HFFc6 (cell line): Measurements from ENCODE around the gene OSBPL10. TPM values are rescaled to one million over a fixed set of nuclear protein-coding genes. Genes with fewer than 3 reads are reported as not detected.

Source experiments
- DNase-seq: peaks from one replicate; pipeline ENCODE4 v3.0.0-alpha.2; 2018
- H3K27ac Mint-ChIP-seq: 2 replicates; pipeline ENCODE4 v1.8.0; 2020; ENCODE audit warnings: mild to moderate bottlenecking, mixed read lengths
- H3K27me3 Mint-ChIP-seq: 2 replicates; pipeline ENCODE4 v1.8.0; 2021; ENCODE audit warnings: mild to moderate bottlenecking, moderate library complexity, mixed read lengths; ENCODE audit not compliant: insufficient read depth
- H3K36me3 Mint-ChIP-seq: 2 replicates; pipeline ENCODE4 v1.8.0; 2021; ENCODE audit warnings: low read depth, mixed read lengths
- H3K4me1 Mint-ChIP-seq: 2 replicates; pipeline ENCODE4 v1.8.0; 2020; ENCODE audit warnings: low read depth, mixed read lengths
- H3K4me3 Mint-ChIP-seq: 2 replicates; pipeline ENCODE4 v1.8.0; 2020; ENCODE audit warnings: mild to moderate bottlenecking, moderate library complexity, mixed read lengths
- H3K9me3 Mint-ChIP-seq: 2 replicates; pipeline ENCODE4 v1.8.0; 2020; ENCODE audit warnings: mild to moderate bottlenecking, mixed read lengths
- total RNA-seq, 6 experiments: library from RNA; stranded (reverse); fragmentation: NEBNext Ultra II Directional; extraction: Animal tissue kit (Norgen Biotek cat#: 25700); gene quantifications; 2 replicates in 1 of 6; 3 replicates in 5 of 6; pipeline ENCODE4 v1.2.3, GENCODE V29; 2021
- TF ChIP-seq, protein P1 (sequence below): fragments of 200-600 bp; sonication (generic); IDR thresholded peaks from 2 replicates; pipeline ENCODE4 v1.5.0; 2021; ENCODE audit warnings: antibody characterized with exemption, mild to moderate bottlenecking

The OSBPL10 gene
- total RNA-seq, 6 experiments from 2014 or later = 7.3 to 8.9 (median 8.6) TPM

DNA sequence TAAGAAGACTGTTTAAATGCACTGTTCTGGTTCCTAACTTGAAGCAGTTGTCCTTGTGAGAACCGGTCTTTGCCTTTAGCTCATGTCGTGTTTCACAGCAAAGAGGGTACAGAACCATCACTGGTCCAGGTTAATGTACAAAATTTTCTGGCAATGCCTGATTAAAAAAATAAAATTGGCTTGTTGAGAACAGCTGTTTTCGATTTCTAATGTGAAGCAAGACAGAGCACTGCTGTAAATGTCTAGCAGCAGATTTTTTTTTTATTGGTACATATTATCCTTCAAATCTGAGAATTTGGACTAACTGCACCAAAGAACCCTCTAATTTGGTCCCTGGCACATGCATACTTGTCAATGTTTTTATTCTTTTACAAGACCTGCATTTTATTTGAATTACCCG lies 345.0 kb downstream of the OSBPL10 start:
- peaks cover 38% of the 10 kb centered on the region for H3K4me1 Mint-ChIP-seq

DNA sequence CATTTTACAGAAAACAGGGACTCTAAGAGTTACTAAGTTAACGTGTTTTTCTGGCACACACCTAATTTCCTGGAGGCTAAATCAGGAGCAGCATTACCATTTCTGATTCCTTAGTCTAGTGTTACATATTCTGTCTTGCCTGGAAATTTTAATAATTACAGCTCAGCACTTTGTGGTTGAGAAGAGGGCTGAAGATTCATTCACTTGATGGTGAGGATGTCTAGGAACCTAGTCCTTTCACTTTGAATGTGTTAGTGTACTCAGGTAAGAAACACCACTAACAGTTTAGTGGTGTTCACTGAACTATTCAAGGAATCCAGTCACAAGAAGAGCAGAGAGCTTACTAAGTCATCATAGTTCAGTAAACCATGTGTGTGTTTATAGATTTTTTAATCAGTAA lies 345.5 kb downstream of the OSBPL10 start:
- no peaks in the 10 kb centered on the region for H3K9me3 Mint-ChIP-seq
- peak overlapping the region; percentile 91 for H3K27ac Mint-ChIP-seq
- H3K4me1 Mint-ChIP-seq = peaks cover 38% of the 10 kb centered on the region
- H3K4me3 Mint-ChIP-seq = peak overlapping the region; percentile 72
- H3K36me3 Mint-ChIP-seq = peaks cover 10% of the 10 kb centered on the region
- no peaks in the 10 kb centered on the region for H3K27me3 Mint-ChIP-seq
- TF ChIP-seq, protein P1, sequence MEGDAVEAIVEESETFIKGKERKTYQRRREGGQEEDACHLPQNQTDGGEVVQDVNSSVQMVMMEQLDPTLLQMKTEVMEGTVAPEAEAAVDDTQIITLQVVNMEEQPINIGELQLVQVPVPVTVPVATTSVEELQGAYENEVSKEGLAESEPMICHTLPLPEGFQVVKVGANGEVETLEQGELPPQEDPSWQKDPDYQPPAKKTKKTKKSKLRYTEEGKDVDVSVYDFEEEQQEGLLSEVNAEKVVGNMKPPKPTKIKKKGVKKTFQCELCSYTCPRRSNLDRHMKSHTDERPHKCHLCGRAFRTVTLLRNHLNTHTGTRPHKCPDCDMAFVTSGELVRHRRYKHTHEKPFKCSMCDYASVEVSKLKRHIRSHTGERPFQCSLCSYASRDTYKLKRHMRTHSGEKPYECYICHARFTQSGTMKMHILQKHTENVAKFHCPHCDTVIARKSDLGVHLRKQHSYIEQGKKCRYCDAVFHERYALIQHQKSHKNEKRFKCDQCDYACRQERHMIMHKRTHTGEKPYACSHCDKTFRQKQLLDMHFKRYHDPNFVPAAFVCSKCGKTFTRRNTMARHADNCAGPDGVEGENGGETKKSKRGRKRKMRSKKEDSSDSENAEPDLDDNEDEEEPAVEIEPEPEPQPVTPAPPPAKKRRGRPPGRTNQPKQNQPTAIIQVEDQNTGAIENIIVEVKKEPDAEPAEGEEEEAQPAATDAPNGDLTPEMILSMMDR = no peak
- DNase-seq = no peak

More for the DNA sequence above, 345.0 kb downstream of the OSBPL10 start:
- Mint-ChIP-seq H3K36me3 (peaks cover 10% of the 10 kb centered on the region), H3K9me3 (no peaks in the 10 kb centered on the region), H3K27me3 (no peaks in the 10 kb centered on the region), H3K27ac (peak overlapping the region; percentile 91), H3K4me3 (0 out of 2 replicates have a peak overlapping the region, but pooled peaks have one; percentile 72)
- TF ChIP-seq, protein P1 = no peak
- no peak for DNase-seq

DNA sequence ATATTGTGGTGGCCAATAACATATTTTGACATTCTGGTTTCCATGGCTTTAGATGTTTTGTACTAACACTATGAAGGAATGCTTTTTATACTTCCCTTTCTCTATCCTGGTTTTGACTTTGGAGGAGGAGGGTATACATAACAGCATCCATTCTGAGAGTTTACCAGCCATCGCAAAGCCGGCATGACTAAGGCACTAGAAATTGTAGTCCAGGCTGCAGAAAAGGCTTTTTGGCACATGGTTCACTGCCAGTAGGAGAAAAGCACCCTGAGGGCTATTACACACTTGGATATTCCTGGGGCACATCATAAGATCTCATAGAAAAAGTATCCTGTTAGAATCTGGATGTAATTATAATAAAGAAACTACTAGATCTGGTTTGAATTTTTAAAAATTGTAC lies 346.6 kb downstream of the OSBPL10 start:
- H3K27me3 Mint-ChIP-seq = no peaks in the 10 kb centered on the region
- peak overlapping the region; percentile 72 for H3K4me3 Mint-ChIP-seq
- DNase-seq = peak; percentile 95
- H3K36me3 Mint-ChIP-seq = peaks cover 18% of the 10 kb centered on the region
- peaks cover 38% of the 10 kb centered on the region for H3K4me1 Mint-ChIP-seq
- no peaks in the 10 kb centered on the region for H3K9me3 Mint-ChIP-seq
- TF ChIP-seq, protein P1 = no peak
- peak overlapping the region; percentile 91 for H3K27ac Mint-ChIP-seq

DNA sequence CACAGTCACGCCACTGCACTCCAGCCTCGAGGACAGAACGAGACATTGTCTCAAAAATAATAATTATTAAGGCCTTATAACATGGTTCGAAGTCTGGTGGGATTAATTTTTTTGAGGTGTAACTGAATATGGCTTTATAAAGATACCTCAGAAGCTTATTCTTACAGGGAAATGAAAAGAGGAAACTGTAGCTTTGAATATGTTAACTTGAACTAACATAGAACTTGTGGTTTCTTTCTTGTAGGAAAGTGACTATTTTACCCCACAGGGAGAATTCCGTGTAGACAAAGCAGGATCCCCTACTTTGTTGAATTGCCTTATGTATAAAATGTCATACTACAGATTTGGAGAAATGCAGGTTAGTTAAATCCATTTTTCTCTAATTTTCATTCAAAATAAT lies 352.0 kb downstream of the OSBPL10 start:
- H3K9me3 Mint-ChIP-seq = no peaks in the 10 kb centered on the region
- H3K27me3 Mint-ChIP-seq = no peaks in the 10 kb centered on the region; the same call in 1 of the 2 replicates
- DNase-seq = no peak
- H3K27ac Mint-ChIP-seq = no peak overlapping the region
- TF ChIP-seq, protein P1 = no peak
- H3K36me3 Mint-ChIP-seq = peaks cover 31% of the 10 kb centered on the region
- no peak overlapping the region for H3K4me3 Mint-ChIP-seq
- peaks cover 14% of the 10 kb centered on the region for H3K4me1 Mint-ChIP-seq

DNA sequence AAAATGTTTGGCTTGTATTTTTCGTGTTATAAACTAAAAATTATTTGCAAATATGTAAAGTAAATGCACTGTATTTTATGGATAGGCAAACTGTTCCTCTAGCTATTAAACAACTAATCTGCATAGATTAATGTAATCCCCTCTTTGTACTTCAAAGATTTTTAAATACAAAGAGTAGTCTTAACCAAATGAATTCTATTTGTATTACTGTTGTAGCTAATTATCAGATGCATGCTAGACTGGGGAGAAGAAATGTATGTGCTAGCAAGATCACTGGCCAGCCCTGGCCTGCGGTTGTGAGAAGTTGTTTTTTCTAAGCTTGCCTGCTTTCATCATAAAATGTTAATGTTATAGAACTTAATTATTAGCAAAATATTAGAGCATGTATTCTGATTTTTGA lies 355.7 kb downstream of the OSBPL10 start:
- H3K9me3 Mint-ChIP-seq = no peaks in the 10 kb centered on the region
- DNase-seq = no peak
- H3K27me3 Mint-ChIP-seq = no peaks in the 10 kb centered on the region; the same call in 1 of the 2 replicates
- no peak overlapping the region for H3K27ac Mint-ChIP-seq
- H3K36me3 Mint-ChIP-seq = peaks cover 26% of the 10 kb centered on the region
- peaks cover 25% of the 10 kb centered on the region for H3K4me1 Mint-ChIP-seq
- TF ChIP-seq, protein P1 = no peak
- H3K4me3 Mint-ChIP-seq = no peak overlapping the region
